Ovary (tissue), 3 donors: ENCODE data around the gene SPRR5.

Source experiments
- POLR2A ChIP-seq: fragments of 450-650 bp; IDR thresholded peaks from one replicate; pipeline ENCODE4 v1.6.1; 2017; ENCODE audit warnings: antibody characterized with exemption, mild to moderate bottlenecking, moderate library complexity
- TF ChIP-seq, protein P1 (sequence below), 3 donors: fragments of 450-650 bp in 2 of 3; fragments of 200-600 bp in 1 of 3; IDR thresholded peaks; one replicate each; pipeline versions ENCODE4 v1.5.1 to v1.8.0; 2016 to 2022; ENCODE audit warnings: antibody characterized with exemption in 3 of 3, mild to moderate bottlenecking in 1 of 3
- donor health status: DM: no; HTN: no; CAD: no.

DNA sequence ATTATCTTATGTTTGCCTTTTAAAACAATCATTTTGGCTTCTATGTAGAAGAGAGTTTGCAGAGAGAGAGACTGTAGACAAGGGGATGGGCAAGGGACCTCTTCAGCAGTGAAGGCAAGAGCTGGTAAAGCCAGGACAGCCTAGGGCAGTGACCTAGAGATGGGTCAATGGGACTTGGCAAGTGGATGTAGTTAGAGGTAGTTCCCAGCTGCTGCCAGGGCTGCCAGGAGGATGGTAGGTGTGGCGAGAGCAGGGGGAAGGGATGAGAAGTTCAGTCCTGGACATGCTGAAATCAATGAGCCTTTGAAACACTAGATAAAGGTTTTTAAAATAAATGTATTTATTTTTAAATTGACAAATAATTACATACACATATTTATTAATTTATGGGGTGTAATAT, 6.4 kb upstream of the SPRR5 start:
- TF ChIP-seq POLR2A, result no peak
- TF ChIP-seq, protein P1, sequence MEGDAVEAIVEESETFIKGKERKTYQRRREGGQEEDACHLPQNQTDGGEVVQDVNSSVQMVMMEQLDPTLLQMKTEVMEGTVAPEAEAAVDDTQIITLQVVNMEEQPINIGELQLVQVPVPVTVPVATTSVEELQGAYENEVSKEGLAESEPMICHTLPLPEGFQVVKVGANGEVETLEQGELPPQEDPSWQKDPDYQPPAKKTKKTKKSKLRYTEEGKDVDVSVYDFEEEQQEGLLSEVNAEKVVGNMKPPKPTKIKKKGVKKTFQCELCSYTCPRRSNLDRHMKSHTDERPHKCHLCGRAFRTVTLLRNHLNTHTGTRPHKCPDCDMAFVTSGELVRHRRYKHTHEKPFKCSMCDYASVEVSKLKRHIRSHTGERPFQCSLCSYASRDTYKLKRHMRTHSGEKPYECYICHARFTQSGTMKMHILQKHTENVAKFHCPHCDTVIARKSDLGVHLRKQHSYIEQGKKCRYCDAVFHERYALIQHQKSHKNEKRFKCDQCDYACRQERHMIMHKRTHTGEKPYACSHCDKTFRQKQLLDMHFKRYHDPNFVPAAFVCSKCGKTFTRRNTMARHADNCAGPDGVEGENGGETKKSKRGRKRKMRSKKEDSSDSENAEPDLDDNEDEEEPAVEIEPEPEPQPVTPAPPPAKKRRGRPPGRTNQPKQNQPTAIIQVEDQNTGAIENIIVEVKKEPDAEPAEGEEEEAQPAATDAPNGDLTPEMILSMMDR (IDR thresholded peaks at IDR 0.05), result no peak
